Large intestine (tissue), 3 donors: Measurements from ENCODE around the gene WHRN. TPM values are rescaled to one million over a fixed set of nuclear protein-coding genes. Genes with fewer than 3 reads are reported as not detected.

ENCODE experiments used
- DNase-seq, 2 donors: peaks; one replicate each; pipeline versions ENCODE4 v3.0.0 to v3.0.0-alpha.2; 2013
- H3K27ac ChIP-seq: one replicate; pipeline ENCODE4 v1.5.1; 2013; ENCODE audit warnings: low read length
- H3K27me3 ChIP-seq: 2 replicates; pipeline ENCODE4 v1.6.1; 2013; ENCODE audit warnings: low read length; ENCODE audit not compliant: control insufficient read depth, insufficient read depth
- H3K36me3 ChIP-seq: 2 replicates; pipeline ENCODE4 v1.6.1; 2013; ENCODE audit warnings: low read length; ENCODE audit not compliant: control insufficient read depth, insufficient read depth
- H3K4me1 ChIP-seq: one replicate; pipeline ENCODE4 v1.6.1; 2013; ENCODE audit warnings: low read length; ENCODE audit not compliant: control insufficient read depth, insufficient read depth
- H3K4me3 ChIP-seq: one replicate; pipeline ENCODE4 v1.5.1; 2013; ENCODE audit warnings: low read length
- H3K9me3 ChIP-seq: one replicate; pipeline ENCODE4 v1.6.1; 2013; ENCODE audit warnings: mild to moderate bottlenecking, low read depth, low read length, moderate library complexity; ENCODE audit not compliant: control insufficient read depth
- WGBS: methylation state at CpG from one replicate; pipeline ENCODE4 v1.1.5; 2013; ENCODE audit warnings: low lambda C conversion rate; ENCODE audit not compliant: insufficient coverage; 5-methylcytosine and 5-hydroxymethylcytosine counted together
- polyA plus RNA-seq: library from polyadenylated mRNA; unstranded; fragments of 120-200 nt; gene quantifications from one replicate; pipeline ENCODE4 v1.2.1, GENCODE V29; 2013

WHRN gene
- polyA plus RNA-seq, 1 donor, result 10.2 TPM

DNA sequence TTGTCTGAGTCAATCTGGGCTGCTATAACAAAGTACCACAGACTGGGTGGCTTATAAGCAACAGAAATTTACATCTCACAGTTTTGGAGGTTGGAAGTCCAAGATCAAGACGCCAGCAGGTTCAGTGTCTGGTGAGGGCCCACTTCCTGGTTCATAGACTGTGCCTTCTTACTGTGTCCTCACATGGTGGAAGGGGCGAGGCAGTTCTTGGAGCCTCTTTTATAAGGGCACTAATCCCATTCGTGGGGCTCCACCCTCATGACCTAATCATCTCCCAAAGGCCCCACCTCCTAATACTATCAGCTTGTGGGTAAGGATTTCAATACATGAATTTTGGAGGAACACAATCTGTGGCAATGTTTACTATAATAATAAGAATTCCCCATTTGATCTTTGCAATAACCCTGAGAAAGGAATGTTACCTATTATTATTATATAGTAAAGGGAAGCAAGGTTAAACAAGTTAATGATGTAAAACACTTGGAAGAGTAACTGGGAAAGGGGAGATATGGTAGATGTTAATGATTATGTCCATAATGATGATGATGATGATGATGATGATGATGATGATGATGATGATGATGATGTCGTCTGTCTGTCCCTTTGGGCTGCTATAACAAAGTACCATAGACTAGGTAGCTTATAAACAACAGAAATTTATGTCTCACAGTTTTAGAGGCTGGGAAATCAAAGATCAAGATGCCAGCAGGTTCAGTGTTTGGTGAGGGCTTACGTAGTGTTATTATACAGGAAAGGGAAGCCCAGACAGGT, 40.8 kb downstream of the WHRN start:
- no peak for DNase-seq

DNA sequence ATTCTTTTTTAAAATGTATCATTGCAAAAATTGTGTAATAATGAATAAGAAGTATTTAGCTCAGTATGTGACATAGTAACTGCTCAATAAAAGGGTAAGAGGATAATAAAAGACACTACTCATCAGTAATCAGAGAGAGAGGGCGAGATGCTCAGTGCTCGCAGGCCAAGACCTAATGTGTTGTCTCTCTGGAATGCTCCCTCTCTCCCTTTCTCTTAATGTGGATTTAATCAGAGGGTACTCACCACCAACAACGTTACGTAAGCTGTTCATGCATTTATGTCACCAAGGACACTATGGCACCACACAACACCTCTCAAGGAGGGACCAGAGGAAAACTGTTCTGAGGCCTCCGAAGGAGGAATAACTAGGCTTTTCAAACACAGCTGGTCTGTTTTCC, 42.5 kb downstream of the WHRN start:
- Histone ChIP-seq H3K4me1 (peaks cover 4% of the 10 kb centered on the region), H3K9me3 (no peaks in the 10 kb centered on the region), H3K36me3 (no peaks in the 10 kb centered on the region), H3K27me3 (no peaks in the 10 kb centered on the region), H3K4me3 (no peak overlapping the region), H3K27ac (no peak overlapping the region)
- DNase-seq, result no peak
- no CpG with 5 or more reads among the region's 5 CpGs for WGBS

More for the DNA sequence above, 40.8 kb downstream of the WHRN start:
- H3K27me3 ChIP-seq, result no peaks in the 10 kb centered on the region
- H3K9me3 ChIP-seq, result no peaks in the 10 kb centered on the region
- H3K27ac ChIP-seq, result no peak overlapping the region
- no peaks in the 10 kb centered on the region for H3K36me3 ChIP-seq
- 80% methylated on average over 1 of the region's 5 CpGs for WGBS
- H3K4me1 ChIP-seq, result peaks cover 4% of the 10 kb centered on the region
- H3K4me3 ChIP-seq, result no peak overlapping the region

DNA sequence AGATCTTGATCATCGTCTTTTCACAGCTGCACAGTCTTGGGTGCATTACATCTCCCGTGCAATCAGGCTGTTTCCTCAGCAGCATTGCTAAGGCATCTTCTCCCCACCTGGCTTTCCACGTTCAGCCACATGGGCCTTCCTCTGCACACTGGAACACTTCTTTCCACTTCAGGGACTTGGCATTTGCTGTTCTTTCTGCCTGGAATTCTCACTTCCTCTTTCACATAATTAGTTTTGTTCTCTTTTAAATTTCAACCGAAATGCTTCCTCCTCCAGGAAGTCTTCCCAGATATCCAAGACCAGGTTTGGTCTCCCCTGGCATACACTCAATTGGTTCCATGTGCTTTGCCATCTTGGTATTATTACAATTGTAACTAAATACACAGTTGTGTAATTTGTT, 43.8 kb downstream of the WHRN start:
- Histone ChIP-seq H3K27me3 (no peaks in the 10 kb centered on the region), H3K9me3 (no peaks in the 10 kb centered on the region), H3K4me3 (no peak overlapping the region), H3K36me3 (no peaks in the 10 kb centered on the region), H3K27ac (no peak overlapping the region), H3K4me1 (peaks cover 4% of the 10 kb centered on the region)
- no CpG with 5 or more reads among the region's 4 CpGs for WGBS
- no peak for DNase-seq

DNA sequence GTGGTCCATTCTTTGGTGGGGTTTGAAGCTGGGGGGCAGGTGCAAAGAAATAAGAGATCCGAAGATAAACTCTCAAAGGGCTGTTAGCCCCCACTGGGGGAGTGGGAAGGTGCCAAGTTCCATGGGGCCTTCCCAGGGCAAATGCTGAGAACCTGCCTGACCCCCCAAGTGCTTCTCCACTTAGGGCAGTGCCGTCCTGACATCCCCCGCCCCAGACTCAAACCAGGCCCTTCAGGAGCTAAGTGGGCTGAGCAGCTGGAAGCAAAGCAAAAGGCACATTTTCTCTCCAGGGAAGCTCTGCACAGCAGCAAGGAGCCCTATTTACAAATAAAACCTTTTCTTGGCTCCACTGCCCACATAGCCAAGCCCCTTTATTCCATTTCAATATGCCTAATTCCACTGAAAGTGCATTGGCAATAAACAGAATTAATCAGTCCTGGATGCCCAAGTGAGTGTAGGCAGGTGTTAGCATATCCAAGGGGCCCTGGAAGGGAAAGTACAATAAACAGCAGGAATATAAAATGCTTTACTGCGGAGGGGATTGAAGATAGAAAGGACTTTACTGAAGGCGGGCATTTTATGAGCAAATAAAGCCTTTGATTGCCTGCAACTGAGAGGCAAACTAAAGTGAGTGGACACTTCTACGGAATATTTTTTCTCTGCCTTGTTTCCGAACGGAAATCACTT, 44.6 kb downstream of the WHRN start:
- peak in 1 of 2 donors; percentile 24 for DNase-seq

DNA sequence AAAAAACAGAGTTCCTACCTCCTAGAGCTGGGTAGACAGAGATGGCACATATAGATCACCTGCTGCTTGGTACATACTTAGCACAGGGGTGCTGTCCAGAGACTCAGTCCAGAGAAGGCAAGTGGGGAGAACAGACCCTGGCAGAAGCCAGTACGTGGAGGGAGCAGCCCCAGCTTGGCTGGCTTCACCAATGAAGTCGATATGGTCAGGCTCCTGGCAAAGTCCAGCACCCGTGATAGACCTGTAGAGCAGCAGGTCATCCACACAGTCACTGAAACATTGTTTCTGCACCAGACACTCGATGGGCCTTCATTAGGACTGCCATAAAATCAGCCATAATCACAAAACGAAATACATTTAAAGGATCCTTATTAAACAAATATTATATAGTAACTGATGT, 45.8 kb downstream of the WHRN start:
- 93% methylated on average over 2 of the region's 5 CpGs for WGBS
- Histone ChIP-seq H3K27me3 (no peaks in the 10 kb centered on the region), H3K36me3 (no peaks in the 10 kb centered on the region), H3K4me1 (peaks cover 4% of the 10 kb centered on the region), H3K9me3 (no peaks in the 10 kb centered on the region), H3K4me3 (no peak overlapping the region), H3K27ac (no peak overlapping the region)
- DNase-seq, result no peak

More for the DNA sequence above, 44.6 kb downstream of the WHRN start:
- Histone ChIP-seq H3K27ac (no peak overlapping the region), H3K36me3 (no peaks in the 10 kb centered on the region), H3K4me1 (peaks cover 4% of the 10 kb centered on the region), H3K4me3 (no peak overlapping the region), H3K9me3 (no peaks in the 10 kb centered on the region), H3K27me3 (no peaks in the 10 kb centered on the region)
- 0% methylated on average over 1 of the region's 8 CpGs for WGBS

DNA sequence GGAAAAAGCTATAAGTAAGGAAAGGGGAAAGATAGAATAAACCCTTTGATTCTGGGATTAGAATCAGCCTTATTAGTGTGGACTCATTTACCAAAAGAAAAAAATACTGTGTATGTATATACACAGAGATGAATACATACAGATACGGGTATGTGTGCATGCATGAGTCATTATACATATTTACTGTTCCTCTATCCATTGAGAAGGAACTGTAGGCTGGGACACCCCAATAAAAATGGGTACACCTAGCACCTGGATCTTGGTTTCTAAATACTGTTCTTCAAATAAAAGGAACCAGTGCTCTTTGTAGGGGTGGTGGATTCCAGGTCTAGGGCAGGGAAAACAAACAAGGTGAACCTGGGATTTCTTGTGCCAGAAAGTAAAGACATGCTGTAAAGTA, 48.3 kb downstream of the WHRN start:
- peaks cover 4% of the 10 kb centered on the region for H3K4me1 ChIP-seq
- H3K4me3 ChIP-seq, result no peak overlapping the region
- no peak for DNase-seq
- no peak overlapping the region for H3K27ac ChIP-seq
- no peaks in the 10 kb centered on the region for H3K27me3 ChIP-seq
- no peaks in the 10 kb centered on the region for H3K36me3 ChIP-seq
- no CpG with 5 or more reads among the region's 1 CpG for WGBS
- H3K9me3 ChIP-seq, result no peaks in the 10 kb centered on the region

DNA sequence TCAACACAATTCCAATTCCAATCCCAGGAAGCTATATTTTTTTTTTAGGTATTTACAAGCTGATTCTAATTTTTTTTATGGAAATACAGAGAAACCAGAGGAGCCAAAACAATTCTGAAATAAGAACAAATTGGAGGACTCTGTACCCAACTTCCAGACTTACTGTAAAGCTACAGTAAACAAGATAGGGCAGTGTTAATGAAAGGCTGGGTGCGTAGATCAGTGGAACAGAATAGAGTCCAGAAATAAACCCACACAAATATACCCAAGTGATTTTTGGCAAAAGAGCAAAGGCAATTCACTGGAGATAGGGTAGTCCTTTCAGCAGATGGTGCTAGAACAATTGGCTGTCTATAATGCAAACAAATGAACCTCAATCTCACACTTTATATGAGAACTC, 50.6 kb downstream of the WHRN start:
- no peaks in the 10 kb centered on the region for H3K36me3 ChIP-seq
- no CpG with 5 or more reads among the region's 1 CpG for WGBS
- DNase-seq, result no peak
- H3K4me3 ChIP-seq, result no peak overlapping the region
- no peaks in the 10 kb centered on the region for H3K27me3 ChIP-seq
- H3K27ac ChIP-seq, result no peak overlapping the region
- H3K4me1 ChIP-seq, result no peaks in the 10 kb centered on the region
- H3K9me3 ChIP-seq, result no peaks in the 10 kb centered on the region

DNA sequence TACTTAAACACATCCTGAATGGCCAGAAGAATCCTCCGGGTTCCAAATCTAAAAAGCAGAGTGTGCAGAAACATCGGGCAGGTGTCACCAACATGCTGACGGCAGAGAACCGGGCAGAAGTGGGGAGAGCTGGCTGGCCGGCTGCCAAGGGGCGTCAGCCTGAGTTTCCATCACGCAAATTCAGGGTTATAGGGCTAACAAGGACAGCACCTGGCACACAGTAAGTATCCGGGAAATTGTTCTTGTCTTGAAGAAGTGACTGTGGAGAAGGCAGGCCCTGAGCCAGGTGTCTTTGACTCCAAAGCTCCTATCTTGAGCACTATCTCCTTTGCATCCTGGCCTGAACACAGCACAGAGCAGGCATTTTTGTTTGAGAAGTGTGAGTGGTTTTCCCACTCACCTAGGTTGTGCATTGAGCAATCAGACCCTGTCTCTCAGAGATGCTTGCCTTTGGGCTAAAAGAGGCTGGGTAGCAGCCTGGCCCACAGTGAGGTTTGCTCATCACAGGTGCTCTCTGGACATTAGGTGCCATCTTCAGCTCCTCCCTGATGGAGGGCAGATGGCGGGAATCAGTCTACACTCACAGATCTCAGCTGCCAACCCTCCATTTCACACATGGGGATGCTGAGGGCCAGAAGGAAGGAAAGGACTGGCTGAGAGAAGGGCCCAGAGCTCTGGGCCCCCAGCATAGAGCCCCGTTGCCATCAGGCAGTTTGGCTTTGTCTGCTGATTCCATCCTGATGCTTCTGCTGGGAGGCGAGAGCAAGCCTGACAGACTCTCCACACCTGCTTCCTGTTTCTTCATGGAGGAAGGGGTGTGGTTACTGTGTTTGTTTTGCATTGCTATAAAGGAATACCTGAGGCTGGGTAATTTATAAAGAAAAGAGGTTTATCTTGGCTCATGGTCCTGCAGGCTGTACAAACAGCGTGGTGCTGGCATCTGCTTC, 52.8 kb downstream of the WHRN start:
- H3K9me3 ChIP-seq, result no peaks in the 10 kb centered on the region
- H3K4me1 ChIP-seq, result no peaks in the 10 kb centered on the region
- H3K27ac ChIP-seq, result no peak overlapping the region
- no peaks in the 10 kb centered on the region for H3K36me3 ChIP-seq
- peak in 1 of 2 donors; percentile 21 for DNase-seq
- no peaks in the 10 kb centered on the region for H3K27me3 ChIP-seq
- no peak overlapping the region for H3K4me3 ChIP-seq
- 100% methylated on average over 2 of the region's 12 CpGs for WGBS

DNA sequence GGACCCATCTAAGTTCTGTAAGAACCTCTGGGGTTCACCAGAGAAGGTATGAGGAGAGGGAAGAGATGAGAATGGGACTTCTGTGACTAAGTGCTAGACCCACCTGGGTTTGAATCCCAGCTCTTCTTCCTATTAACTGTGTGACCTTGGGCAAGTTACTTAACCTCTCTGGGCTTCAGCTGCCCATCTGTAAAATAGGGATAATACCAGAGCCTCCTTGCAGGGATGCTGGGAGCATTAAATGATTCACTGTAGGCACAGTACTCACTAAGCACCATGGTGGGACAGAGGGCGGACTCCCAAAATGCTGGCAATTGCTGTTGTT, 53.6 kb downstream of the WHRN start:
- WGBS, result no CpG with 5 or more reads among the region's 1 CpG
- Histone ChIP-seq H3K36me3 (no peaks in the 10 kb centered on the region), H3K27ac (no peak overlapping the region), H3K4me3 (no peak overlapping the region), H3K9me3 (no peaks in the 10 kb centered on the region), H3K4me1 (no peaks in the 10 kb centered on the region), H3K27me3 (no peaks in the 10 kb centered on the region)
- DNase-seq, result no peak
